HG03571 (cell line): Measurements from ENCODE around the gene SH3YL1.

Experiments used
- ATAC-seq: cut with Tn5 transposase; IDR thresholded peaks from one replicate; pipeline ENCODE4 v1.9.1; 2021; ENCODE audit not compliant: unreplicated experiment

SH3YL1 gene

GRCh38 chr2:259789-260331 lies 4.0 kb downstream of the SH3YL1 start:
- no peak for ATAC-seq

- no peak for ATAC-seq
Measured at GRCh38 chr2:258933-259332, 4.9 kb downstream of the SH3YL1 start.

- ATAC-seq, result no peak
Measured at GRCh38 chr2:257842-258241, 6.0 kb downstream of the SH3YL1 start.

GRCh38 chr2:257429-257828 lies 6.4 kb downstream of the SH3YL1 start:
- no peak for ATAC-seq

GRCh38 chr2:256094-256493 lies 7.7 kb downstream of the SH3YL1 start:
- ATAC-seq, result no peak

- no peak for ATAC-seq
Measured at GRCh38 chr2:255195-255594, 8.6 kb downstream of the SH3YL1 start.

GRCh38 chr2:254241-254640 lies 9.6 kb downstream of the SH3YL1 start:
- no peak for ATAC-seq

- no peak for ATAC-seq
Measured at GRCh38 chr2:253202-253638, 10.6 kb downstream of the SH3YL1 start.

- no peak for ATAC-seq
Measured at GRCh38 chr2:252001-252602, 11.7 kb downstream of the SH3YL1 start.

GRCh38 chr2:249538-250042 lies 14.2 kb downstream of the SH3YL1 start:
- ATAC-seq, result no peak

- no peak for ATAC-seq
Measured at GRCh38 chr2:248724-249123, 15.1 kb downstream of the SH3YL1 start.

GRCh38 chr2:246489-247144 lies 17.2 kb downstream of the SH3YL1 start:
- ATAC-seq, result peak; percentile 53

GRCh38 chr2:244547-244946 lies 19.3 kb downstream of the SH3YL1 start:
- ATAC-seq, result no peak

GRCh38 chr2:238869-239268 lies 25.0 kb downstream of the SH3YL1 start:
- no peak for ATAC-seq

GRCh38 chr2:238431-238830 lies 25.4 kb downstream of the SH3YL1 start:
- ATAC-seq, result no peak

GRCh38 chr2:237878-238277 lies 26.0 kb downstream of the SH3YL1 start:
- no peak for ATAC-seq

GRCh38 chr2:236993-237539 lies 26.8 kb downstream of the SH3YL1 start:
- no peak for ATAC-seq

- no peak for ATAC-seq
Measured at GRCh38 chr2:234421-234820, 29.4 kb downstream of the SH3YL1 start.

GRCh38 chr2:233030-233429 lies 30.8 kb downstream of the SH3YL1 start:
- no peak for ATAC-seq

- ATAC-seq, result no peak
Measured at GRCh38 chr2:231521-232185, 32.2 kb downstream of the SH3YL1 start.

GRCh38 chr2:228518-229278 lies 35.1 kb downstream of the SH3YL1 start:
- no peak for ATAC-seq
